Measurements from ENCODE around the gene PCGF3.
"Not testable (repeated sequence)": the region's sequence is repeated elsewhere in the genome, so short reads cannot be mapped to it uniquely, and the experiment has no call there.

PCGF3 gene

DNA sequence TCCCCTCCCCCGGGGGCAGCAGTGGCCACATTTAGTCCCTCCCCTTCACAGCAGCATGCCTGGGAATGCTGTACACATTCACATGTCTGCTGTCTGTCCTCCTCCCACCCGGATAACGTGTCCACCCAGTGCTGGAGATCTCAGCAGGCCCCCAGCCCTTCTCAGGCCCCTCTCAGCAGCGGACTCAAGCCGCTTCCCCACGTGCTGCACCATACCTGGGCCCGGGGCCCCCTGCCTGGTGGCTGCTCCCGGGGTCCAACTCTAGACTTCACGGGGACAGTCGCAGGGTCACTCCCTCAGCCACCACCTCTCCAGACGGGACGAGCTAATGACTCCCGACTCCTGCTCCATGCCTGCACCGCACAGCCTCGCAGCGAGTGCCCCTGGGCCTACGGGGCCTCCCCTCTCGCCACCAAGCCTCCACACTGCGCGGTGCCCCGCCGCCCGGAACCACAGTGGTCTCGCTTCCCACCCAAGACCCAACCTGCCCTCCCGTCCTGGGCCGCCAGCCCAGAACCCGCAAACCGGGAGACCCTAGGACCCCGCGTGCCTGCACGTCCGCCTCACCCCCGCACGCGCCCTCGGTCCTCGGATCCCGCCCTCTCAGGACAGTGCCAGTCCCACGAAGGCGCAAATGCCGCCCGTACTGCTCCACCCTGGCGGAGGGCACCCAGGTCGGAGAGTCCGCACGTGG is 1.3 kb upstream of the PCGF3 start:
- FAIRE-seq, result no peak

DNA sequence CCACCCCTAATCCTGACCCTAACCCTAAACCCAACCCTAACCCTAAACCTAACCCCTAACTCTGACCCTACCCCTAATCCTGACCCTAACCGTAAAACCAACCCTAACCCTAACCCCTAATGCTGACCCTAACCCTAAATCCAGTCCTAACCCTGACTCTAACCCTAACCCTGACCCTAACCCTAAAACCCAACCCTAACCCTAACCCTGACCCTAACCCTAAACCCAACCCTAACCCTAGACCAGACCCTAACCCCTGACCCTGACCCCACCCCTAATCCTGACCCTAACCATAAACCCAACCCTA is 708 bp upstream of the PCGF3 start:
- FAIRE-seq, result no peak

DNA sequence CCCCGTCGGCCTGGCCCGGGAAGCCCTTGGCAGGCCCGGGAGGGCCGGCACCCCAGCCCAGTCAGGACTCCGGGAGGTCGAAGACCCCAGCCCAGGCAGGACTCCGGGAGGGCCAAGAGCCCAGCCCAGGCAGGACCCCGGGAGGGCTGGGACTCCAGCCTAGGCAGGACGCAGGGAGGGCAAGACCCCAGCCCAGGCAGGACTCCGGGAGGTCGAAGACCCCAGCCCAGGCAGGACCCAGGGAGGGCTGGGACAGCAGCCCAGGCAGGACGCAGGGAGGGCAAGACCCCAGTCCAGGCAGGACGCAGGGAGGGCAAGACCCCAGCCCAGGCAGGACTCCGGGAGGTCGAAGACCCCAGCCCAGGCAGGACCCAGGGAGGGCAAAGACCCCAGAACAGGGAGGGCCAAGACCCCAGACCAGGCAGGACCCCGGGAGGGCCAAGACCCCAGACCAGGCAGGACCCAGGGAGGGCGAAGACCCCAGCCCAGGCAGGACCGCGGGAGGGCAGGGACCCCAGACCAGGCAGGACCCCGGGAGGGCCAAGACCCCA is 526 bp downstream of the PCGF3 start:
- not testable (repeated sequence) for FAIRE-seq

DNA sequence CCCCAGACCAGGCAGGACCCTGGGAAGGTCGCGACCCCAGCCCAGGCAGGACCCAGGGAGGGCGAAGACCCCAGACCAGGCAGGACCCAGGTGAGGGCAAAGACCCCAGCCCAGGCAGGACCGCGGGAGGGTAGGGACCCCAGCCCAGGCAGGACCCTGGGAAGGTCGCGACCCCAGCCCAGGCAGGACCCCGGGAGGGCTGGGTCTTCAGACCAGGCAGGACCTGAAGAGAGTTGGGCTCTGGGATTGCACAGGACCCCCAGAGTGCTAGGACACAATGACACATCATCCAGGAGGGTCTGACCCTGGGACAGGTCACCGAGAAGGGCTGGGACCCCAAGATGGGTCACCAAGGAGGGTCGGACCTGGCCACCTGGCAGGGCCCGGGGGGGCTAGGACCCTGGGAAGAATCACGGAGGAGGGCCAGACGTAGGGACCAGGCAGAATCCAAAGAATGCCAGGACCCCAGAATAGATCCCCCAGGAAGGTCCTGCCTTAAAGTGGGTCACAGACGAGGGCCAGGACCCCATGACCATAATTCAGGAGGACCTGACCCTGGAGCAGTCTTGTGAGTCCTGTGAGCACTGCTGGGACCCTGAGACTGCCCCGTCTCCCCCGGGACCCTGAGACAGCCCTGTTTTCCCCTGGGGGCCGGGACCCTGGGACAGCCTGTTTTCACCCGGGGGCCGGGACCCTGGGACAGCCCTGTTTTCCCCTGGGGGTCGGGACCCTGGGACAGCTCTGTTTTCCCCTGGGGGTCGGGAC is 1.4 kb downstream of the PCGF3 start:
- FAIRE-seq, result no peak

DNA sequence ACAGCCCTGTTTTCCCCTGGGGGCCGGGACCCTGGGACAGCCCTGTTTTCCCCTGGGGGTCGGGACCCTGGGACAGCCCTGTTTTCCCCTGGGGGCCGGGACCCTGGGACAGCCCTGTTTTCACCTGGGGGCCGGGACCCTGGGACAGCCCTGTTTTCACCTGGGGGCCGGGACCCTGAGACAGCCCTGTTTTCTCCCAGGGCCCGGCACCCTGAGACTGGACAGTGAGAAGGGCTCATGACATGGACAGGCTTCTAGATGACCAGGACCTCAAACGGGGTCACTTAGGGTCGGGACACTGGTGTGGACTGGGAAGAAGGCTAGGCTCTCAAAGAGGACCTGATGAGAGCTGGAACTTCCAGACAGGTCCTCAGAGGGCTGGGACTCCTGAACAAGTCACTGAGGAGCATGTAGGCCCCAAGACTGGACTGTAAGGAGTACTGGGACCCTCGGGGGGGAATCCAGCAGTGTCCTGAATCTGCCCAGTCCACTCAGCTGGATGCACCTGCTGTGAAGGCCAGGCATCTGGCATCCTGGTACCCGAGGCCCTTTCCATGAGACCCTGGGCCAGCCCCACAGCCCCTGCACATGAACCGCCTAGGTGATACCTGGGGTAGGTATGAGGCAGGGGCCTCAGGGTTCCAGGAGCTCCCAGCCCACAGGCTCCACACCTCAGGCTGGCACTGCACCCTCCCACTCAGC is 2.4 kb downstream of the PCGF3 start:
- FAIRE-seq, result no peak

DNA sequence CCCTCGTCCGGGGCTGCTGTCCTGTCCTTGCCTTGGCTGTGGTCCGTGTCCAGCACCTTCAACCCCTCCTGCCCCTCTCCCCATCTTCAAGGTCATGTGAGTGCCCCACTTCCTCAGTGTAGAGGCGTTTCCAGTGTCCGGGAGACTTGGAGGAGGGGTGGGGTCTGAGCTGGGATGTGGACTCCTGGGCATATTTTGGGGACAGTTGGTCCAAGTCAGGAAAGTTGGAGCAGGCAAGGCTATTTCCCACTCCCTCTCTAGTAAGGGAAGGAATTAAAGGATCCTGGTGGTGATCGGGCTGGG is 3.0 kb downstream of the PCGF3 start:
- FAIRE-seq, result no peak

DNA sequence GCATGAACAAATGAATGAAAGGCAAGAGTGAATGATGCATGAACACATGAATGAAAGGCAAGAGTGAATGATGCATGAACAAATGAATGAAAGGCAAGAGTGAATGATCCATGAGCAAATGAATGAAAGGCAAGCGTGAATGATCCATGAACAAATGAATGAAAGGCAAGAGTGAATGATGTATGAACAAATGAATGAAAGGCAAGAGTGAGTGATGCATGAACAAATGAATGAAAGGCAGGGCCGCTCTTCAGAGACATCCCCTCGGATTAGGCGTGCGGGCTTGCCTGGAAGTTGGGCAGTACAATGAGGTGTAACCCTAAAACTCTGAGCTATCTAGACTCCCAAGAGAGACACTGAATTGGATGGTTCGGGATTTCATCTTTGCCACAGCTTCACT is 3.7 kb downstream of the PCGF3 start:
- no peak for FAIRE-seq

DNA sequence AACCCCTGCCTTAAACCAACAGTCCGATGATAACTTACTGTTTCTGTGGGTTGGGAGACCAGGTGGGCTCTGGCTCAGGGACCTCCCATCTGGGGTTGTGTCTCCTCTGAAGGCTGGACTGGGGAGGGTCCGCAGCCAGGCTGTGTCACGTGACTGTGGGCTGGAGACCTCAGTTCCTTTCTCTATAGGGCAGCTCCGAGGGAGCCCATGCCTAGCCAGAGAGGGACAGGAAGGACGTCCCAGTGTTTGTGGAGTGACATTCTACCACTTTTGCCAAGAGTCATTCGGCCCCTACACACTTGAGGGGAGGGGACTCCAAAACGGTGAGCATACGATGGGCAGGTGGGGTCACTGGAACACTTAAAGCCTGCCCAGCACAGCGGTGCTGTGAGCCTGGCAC is 4.5 kb downstream of the PCGF3 start:
- FAIRE-seq, result no peak

DNA sequence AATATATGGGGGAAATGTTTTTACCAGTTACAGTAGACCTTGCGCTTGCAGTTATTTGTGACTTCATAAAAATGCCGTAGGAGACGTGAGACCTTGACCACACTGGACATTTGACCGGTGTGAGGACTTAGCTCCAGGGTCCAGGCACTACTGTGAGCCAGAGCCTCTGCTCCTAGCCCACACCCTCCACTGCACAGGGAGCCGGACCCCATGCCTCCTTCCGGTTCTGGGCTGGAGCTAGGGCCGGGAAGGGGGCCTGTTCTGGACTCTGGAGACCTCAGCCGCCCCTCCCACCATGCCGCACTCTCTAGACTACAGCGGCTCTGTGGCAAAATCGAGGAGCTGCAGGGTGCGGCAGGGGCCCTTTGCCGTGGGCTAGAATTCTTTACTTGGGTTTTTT is 5.3 kb downstream of the PCGF3 start:
- FAIRE-seq, result no peak

DNA sequence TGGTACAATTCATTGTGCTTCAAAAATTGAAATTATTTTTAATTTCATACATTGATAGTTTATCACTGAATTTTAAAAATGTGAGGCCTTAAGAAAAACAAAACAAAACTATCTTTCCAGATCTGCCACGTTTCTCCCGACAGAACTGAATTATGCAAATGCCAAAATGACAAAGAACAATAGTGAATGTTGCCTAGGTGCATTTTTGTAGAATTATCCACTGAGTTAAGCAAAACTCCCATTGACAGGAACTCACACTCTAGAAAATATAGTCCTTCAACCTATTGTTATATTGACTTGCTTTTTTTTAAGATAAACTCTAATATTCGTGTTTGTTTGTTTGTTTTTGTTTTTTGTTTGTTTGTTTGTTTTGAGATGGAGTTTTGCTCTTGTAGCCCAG is 6.5 kb downstream of the PCGF3 start:
- FAIRE-seq, result peak; percentile 69

DNA sequence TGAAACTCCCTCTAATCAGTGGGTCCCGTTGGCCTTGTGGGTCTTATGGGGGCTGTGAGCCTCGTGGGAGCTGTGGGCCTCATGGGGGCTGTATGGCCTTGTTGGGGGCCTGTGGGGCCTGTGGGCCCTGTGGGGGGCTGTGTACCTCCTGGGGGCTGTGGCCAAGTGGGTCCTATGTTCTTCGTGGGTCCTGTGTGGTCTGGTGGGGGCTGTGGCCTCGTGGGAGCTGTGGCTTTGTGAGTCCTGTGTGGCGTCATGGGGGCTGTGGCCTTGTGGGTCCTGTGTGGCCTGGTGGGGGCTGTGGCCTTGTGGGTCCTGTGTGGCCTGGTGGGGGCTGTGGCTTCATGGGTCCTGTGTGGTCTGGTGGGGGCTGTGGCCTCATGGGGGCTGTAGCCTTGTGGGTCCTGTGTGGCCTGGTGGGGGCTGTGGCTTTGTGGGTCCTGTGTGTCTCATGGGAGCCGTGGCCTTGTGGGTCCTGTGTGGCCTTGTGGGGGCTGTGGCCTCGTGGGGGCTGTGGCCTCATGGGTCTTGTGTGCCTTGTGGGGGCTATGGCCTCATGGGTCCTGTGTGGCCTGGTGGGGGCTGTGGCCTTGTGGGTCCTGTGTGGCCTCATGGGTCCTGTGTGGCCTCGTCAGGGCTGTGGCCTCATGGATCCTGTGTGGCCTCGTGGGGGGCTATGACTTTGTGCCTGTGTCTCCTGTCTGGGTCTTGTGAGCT is 7.4 kb downstream of the PCGF3 start:
- FAIRE-seq, result no peak

DNA sequence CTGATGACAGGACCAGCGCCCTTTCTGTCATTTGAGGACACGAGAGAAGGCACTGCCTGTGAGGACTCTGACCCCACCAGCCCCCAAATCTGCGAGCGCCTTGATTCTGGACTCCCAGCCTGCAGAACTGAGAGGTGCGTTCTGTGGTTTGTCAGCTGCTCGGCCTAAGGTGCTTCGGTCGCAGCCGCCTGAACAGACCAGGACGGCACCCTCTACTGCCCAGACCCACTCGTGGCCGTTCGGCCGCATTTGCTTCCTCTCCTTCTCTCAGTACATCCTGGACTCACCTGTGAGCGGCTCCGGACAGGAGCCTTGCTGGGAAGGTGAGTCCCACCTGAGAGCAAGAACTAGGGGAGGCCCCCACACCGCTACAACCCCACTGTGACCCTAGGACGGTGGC is 8.5 kb downstream of the PCGF3 start:
- no peak for FAIRE-seq

DNA sequence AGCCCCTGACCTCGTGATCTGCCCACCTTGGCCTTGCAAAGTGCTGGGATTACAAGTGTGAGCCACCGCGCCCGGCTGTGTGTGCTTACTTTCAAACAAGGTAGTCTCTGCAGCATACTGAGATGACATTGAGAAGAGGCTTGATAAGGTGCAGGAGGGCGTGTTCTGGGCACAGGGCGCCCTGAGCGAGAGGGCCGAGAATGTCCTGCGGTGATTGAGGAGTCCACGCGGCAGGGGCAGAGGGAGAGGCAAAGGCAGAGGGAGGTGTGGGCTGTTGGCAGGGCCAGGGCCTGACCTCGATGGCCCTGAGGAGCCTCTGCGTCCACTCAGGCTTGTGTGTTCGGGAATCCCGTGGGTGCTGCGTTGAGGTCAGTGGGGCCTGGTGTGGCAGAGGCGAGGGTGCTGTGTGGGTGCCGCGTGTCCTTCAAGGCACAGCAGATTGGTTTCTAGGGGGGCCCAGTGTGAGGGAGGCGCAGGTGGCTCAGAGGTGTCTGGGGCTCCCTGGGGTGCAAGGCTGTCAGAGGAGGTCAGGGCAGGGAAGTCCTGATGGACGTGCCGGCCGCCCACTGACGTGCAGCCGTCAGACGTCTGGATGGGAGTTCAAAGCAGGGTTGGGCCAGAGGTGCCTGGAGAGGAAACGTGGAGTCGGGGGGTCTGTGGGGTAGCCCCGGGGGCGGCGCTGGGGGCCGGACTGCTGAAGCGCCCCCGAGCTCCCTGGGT is 12.1 kb downstream of the PCGF3 start:
- no peak for FAIRE-seq

DNA sequence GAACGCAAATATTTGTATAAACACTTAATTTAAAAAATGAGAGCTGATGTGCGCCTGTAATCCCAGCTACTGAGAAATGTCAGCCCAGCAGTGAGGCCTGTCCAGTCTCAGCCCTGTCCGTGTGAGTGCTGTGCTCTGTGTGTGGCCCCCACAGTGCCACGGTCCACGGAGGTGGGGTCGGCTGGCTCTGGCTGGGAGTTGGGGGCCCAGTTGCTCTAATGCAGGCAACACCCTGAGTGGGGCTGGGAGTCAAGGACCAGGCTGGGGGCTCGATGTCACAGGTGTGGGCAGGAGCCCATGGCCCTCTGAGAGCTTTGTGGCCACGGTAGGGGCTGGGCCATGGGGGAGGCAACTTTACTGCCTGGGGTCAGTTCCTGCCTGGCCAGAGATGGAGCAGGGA is 12.8 kb downstream of the PCGF3 start:
- no peak for FAIRE-seq

DNA sequence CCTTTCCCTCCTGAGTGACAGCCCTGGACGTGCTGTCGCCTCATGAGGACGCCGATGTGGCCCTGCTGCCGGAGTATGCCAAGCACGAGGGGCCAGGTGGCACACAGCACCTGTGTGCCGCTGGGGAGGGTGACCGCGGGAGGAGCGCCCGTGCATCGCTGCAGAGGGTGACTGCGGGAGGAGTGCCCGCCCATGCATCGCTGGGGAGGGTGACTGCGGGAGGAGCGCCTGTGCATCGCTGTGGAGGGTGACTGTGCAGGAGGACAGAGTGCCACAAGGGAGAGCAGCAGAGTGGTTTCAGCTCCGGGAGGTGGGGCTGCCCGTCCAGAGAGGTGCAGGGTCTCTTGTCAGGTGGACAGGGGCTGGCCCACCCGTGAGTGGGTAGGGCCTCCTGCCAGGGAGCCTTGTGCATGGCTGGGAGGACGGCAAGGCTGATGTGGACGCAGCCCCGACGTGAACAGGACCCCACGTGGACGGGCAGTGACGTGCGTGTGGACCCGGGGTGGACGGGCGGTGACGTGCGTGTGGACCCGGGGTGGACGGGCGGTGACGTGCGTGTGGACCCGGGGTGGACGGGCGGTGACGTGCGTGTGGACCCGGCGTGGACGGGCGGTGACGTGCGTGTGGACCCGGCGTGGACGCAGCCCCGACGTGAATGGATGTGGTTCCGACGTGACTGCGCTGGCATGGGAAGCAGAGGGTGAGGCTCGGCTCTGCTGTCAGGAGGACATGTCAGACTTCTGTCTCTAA is 14.7 kb downstream of the PCGF3 start:
- no peak for FAIRE-seq

DNA sequence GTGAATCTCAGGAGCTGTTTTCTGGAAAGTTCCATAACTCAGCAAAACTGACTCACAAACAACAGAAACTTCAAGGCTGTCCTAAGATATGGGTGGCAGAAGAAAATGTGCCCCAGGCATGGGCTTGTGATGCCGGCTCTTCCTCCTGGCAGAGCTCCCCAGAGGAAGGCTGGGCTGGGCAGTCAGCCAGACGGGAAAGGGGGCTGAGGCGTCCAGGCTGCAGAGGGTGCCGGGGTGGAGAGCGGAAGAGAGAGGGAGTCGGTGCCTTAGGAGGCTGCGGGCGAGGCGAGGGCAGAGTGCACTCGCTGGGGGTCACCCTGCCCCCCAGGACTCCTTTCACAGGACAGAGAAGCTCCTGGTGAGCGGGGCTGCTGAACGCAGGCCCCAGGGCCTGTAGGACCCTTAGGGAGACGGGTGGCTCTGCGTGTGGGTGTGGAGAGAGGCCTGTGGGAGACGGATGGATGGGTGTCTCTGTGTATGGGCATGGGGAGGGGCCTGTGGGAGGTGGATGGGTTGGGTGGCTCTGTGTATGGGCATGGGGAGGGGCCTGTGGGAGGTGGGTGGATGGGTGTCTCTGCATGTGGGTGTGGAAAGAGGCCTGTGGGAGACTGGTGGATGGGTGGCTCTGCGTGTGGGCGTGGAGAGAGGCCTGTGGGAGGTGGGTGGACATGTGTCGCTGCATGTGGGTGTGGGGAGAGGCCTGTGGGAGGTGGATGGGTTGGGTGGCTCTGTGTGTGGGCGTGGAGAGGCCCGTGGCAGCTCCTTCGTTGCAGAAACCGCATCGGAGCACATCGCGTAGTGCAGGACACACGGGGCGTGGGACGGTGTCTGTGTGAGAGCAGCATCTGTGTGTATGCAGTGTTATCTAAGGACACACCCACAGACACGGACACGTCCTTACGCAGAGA is 15.9 kb downstream of the PCGF3 start:
- FAIRE-seq, result no peak

DNA sequence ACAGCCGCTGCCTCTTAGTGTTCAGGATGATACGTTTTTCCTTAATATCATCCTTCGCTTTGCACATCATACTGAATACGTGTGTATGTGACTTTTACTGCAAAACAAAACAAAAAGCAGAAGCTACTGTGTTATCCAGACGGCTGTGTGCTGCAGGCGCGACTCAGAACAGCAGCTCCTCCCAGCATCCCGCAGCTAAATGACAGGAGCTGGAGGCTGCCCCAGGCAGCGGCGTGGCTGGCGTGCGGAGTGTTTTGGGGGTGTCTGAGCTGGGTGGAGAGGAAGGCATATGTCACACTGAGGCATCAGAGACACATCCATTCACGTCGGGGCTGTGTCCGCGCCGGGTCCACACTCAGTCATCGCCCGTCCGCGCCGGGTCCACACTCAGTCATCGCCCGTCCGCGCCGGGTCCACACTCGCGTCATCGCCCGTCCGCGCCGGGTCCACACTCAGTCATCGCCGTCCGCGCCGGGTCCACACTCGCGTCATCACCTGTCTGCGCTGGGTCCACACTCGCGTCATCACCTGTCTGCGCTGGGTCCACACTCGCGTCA is 16.6 kb downstream of the PCGF3 start:
- no peak for FAIRE-seq

DNA sequence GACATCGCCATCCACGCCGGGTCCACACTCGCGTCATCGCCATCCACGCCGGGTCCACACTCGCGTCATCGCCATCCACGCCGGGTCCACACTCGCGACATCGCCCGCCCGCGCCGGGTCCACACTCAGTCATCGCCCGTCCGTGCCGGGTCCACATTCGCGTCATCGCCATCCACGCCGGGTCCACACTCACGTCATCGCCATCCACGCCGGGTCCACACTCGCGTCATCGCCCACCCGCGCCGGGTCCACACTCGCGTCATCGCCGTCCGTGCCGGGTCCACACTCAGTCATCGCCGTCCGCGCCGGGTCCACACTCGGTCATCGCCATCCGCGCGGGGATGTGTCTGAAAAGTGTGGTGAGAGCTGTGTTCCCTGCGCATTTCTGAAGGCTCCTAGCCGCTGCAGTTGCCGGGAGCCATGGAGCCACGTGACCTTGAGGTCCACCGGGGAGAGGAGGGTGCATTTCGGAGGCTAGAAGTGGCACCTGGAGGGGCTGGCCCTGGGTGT is 17.3 kb downstream of the PCGF3 start:
- no peak for FAIRE-seq

DNA sequence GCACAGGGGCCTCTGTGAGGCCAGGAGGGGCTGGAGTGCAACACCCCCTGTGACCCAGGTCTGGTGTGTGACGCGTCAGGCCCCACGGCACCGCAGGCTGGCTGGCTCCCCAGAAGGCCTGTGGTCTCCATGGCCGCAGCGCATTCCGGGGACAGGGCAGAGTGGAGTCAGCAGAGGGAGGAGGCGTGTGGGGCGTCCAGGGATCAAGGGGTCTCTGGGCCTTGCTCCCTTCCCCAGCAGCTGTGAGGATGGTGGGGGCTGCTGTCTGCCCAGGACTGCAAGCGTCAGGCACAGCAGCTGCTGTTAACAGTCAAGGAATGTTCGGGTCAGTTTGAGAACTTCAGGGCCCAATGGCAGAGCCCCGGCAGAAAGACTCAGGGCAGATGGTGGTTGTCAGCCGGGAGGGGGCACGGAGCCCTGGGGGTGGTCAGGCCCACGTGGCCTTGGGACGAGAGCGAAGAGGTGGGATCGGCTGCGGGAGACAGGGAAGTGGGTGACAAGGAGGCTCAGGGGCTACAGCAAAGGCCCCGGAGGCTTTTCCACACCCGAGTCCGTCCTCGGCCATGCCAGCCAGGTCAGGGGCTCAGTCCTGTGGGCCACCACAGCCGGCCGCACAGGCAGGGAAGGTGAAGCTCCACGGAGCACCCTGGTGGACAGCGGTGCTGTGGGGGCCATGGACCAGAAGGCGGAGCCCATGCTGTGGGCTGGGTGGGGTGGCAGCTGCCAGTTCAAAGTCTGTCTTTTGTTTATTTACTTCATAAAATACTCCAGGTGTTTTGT is 18.3 kb downstream of the PCGF3 start:
- FAIRE-seq, result no peak
